Measurements from ENCODE around the gene PIH1D1. TPM values are rescaled to one million over a fixed set of nuclear protein-coding genes. Genes with fewer than 3 reads are reported as not detected.

PIH1D1 gene
- total and polyA plus RNA-seq, 2 of the 8 experiments (the other 6 are each of a cell fraction or from before 2014, with no cell fraction given), result 146 to 195 TPM

GRCh38 chr19:49479975-49480628, 28.5 kb upstream of the PIH1D1 start (continued):
- TF ChIP-seq CHD7 (IDR thresholded peaks at IDR 0.05; ENCODE audit: insufficient replicate concordance, low read length), result no peak
- no peak for TF ChIP-seq BACH1 (IDR thresholded peaks at IDR 0.05; ENCODE audit: low read length)
- TF ChIP-seq POU5F1 (IDR thresholded peaks at IDR 0.05; ENCODE audit: low read depth, low read length), result no peak
- no peak for TF ChIP-seq TEAD4 (IDR thresholded peaks at IDR 0.05; ENCODE audit: low read depth, low read length)
- TF ChIP-seq, protein P1, sequence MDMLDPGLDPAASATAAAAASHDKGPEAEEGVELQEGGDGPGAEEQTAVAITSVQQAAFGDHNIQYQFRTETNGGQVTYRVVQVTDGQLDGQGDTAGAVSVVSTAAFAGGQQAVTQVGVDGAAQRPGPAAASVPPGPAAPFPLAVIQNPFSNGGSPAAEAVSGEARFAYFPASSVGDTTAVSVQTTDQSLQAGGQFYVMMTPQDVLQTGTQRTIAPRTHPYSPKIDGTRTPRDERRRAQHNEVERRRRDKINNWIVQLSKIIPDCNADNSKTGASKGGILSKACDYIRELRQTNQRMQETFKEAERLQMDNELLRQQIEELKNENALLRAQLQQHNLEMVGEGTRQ (IDR thresholded peaks at IDR 0.05; ENCODE audit: low read length), result no peak
- no peak for TF ChIP-seq TAF7 (optimal IDR thresholded peaks at IDR 0.05; ENCODE audit: borderline replicate concordance, low read depth, low read length)
- no peak for TF ChIP-seq SP2 (IDR thresholded peaks at IDR 0.05; ENCODE audit: low read length)
- TF ChIP-seq SUZ12 (IDR thresholded peaks at IDR 0.05; ENCODE audit: low read length), result no peak
- TF ChIP-seq RNF2 (IDR thresholded peaks at IDR 0.05; ENCODE audit: borderline replicate concordance, low read depth, low read length, missing control alignments, poor library complexity, severe bottlenecking), result no peak

Measured in H1 (cell line).